Activated CD8-positive, alpha-beta T cell treated with anti-CD3 and anti-CD28 coated beads for 36 hours (primary cell): ENCODE data around the gene MGAT5B. TPM values are rescaled to one million over a fixed set of nuclear protein-coding genes. Genes with fewer than 3 reads are reported as not detected.

ENCODE experiments used
- ATAC-seq: fragments of 200-7000 bp; cut with Tn5 transposase; one replicate; pipeline ENCODE4 v1.10.0; 2021; ENCODE audit warnings: mild to moderate bottlenecking, moderate library complexity
- CTCF ChIA-PET: fragments of 350-600 bp; sonication (Branson Sonifier 250); formaldehyde crosslinking; loops from one replicate; lab custom pipeline; 2021; ENCODE audit warnings: antibody characterized with exemption; lab: Charles Lee
- POLR2A ChIA-PET: fragments of 350-600 bp; sonication (Branson Sonifier 250); formaldehyde crosslinking; loops from one replicate; lab custom pipeline; 2021; ENCODE audit warnings: antibody characterized with exemption; lab: Charles Lee
- DNase-seq: peaks from one replicate; pipeline ENCODE4 v3.0.0-alpha.2; 2020
- H3K27ac Mint-ChIP-seq: one replicate; pipeline ENCODE4 v1.8.0; 2021; ENCODE audit warnings: mild to moderate bottlenecking, mixed read lengths
- H3K27me3 Mint-ChIP-seq: one replicate; pipeline ENCODE4 v1.8.0; 2021; ENCODE audit warnings: mixed read lengths
- H3K36me3 Mint-ChIP-seq: one replicate; pipeline ENCODE4 v1.8.0; 2021; ENCODE audit warnings: low read depth, mixed read lengths
- H3K4me1 Mint-ChIP-seq: one replicate; pipeline ENCODE4 v1.8.0; 2021; ENCODE audit warnings: low read depth, mixed read lengths
- H3K4me3 Mint-ChIP-seq: one replicate; pipeline ENCODE4 v1.8.0; 2021; ENCODE audit warnings: mild to moderate bottlenecking, moderate library complexity, mixed read lengths
- H3K9me3 Mint-ChIP-seq: one replicate; pipeline ENCODE4 v1.8.0; 2021; ENCODE audit warnings: mixed read lengths
- intact Hi-C: fragments of 100-400 bp; cut with micrococcal nuclease; formaldehyde crosslinking; loops from one replicate; pipeline ENCODE4 v1.10.0; 2022
- total RNA-seq, 2 experiments: library from RNA; stranded (reverse); gene quantifications; one replicate each; pipeline ENCODE4 v1.2.3, GENCODE V29; 2021
- TF ChIP-seq, protein P1 (sequence below): fragments of 200-600 bp; IDR thresholded peaks from one replicate; pipeline ENCODE4 v1.8.0; 2022; ENCODE audit warnings: antibody characterized with exemption, mild to moderate bottlenecking

Gene MGAT5B
- total RNA-seq, 2 experiments from 2014 or later, result not detected

DNA sequence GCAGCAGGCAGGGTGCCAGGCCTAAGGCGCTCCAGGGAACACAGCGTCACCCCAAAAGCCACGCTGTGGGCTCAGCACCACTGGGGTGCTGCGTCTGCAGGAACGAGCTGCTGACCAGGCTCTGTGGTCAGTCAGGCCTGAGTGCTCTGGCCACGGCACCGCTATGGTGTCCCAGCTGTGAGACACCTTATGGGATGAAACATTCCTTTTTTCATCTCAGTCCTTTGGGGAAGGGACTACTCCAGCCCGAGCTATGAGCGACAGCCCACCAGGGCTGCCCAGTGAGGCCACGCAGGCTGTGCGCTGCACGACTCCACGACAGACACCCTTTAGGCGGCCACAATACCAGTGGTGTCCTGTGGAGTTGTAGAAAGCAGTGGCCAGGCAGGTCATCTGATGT is 11.1 kb downstream of the MGAT5B start:
- no peak for ATAC-seq
- Mint-ChIP-seq H3K9me3 (peaks cover 10% of the 10 kb centered on the region), H3K27ac (no peak overlapping the region), H3K27me3 (no peaks in the 10 kb centered on the region), H3K36me3 (no peaks in the 10 kb centered on the region), H3K4me1 (no peaks in the 10 kb centered on the region), H3K4me3 (no peak overlapping the region)
- no peak for DNase-seq
- ChIA-PET CTCF (interaction anchor here (1.0 to 2.7 kb wide), 3 partner anchors 11 to 177 kb away, joined by 3 to 13 read pairs (median 7); partner anchors contain the start of gene MGAT5B), POLR2A (interaction anchor here (0.8 to 0.9 kb wide), 2 partner anchors 13 to 206 kb away, joined by 3 to 4 read pairs; no protein-coding TSS in a partner anchor)
- TF ChIP-seq, protein P1, sequence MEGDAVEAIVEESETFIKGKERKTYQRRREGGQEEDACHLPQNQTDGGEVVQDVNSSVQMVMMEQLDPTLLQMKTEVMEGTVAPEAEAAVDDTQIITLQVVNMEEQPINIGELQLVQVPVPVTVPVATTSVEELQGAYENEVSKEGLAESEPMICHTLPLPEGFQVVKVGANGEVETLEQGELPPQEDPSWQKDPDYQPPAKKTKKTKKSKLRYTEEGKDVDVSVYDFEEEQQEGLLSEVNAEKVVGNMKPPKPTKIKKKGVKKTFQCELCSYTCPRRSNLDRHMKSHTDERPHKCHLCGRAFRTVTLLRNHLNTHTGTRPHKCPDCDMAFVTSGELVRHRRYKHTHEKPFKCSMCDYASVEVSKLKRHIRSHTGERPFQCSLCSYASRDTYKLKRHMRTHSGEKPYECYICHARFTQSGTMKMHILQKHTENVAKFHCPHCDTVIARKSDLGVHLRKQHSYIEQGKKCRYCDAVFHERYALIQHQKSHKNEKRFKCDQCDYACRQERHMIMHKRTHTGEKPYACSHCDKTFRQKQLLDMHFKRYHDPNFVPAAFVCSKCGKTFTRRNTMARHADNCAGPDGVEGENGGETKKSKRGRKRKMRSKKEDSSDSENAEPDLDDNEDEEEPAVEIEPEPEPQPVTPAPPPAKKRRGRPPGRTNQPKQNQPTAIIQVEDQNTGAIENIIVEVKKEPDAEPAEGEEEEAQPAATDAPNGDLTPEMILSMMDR, result no peak
- intact Hi-C loops, result no loop called here

DNA sequence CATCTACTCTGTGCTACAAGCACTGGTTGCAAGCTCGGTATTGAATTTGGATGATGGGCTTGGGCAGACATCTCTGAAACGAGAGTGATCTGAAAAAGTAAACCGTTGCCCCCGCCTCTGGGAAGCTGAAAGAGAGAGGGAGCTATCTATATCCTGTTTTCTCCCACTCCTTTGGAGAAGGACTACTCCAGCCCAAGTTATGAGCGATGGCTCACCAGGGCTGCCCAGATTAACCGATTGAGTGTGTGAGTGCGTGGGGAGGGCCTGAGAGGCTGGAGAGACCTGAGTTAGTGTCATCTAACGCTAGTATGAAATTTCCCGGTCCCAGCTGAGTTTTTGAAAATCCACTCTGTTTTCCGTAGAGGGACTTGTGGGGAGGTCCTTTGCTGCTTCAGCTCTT is 11.5 kb downstream of the MGAT5B start:
- no peak for ATAC-seq
- TF ChIP-seq, protein P1, result no peak
- H3K9me3 Mint-ChIP-seq, result peaks cover 10% of the 10 kb centered on the region
- no peak overlapping the region for H3K27ac Mint-ChIP-seq
- no peaks in the 10 kb centered on the region for H3K4me1 Mint-ChIP-seq
- no peak overlapping the region for H3K4me3 Mint-ChIP-seq
- no peaks in the 10 kb centered on the region for H3K27me3 Mint-ChIP-seq
- intact Hi-C loops, result no loop called here
- no peak for DNase-seq
- ChIA-PET CTCF (interaction anchor here (1.0 to 2.7 kb wide), 3 partner anchors 12 to 177 kb away, joined by 3 to 13 read pairs (median 7); partner anchors contain the start of gene MGAT5B), POLR2A (interaction anchor here (0.9 kb wide), 1 partner anchor 13 kb away, joined by 4 read pairs; no protein-coding TSS in a partner anchor)
- no peaks in the 10 kb centered on the region for H3K36me3 Mint-ChIP-seq

DNA sequence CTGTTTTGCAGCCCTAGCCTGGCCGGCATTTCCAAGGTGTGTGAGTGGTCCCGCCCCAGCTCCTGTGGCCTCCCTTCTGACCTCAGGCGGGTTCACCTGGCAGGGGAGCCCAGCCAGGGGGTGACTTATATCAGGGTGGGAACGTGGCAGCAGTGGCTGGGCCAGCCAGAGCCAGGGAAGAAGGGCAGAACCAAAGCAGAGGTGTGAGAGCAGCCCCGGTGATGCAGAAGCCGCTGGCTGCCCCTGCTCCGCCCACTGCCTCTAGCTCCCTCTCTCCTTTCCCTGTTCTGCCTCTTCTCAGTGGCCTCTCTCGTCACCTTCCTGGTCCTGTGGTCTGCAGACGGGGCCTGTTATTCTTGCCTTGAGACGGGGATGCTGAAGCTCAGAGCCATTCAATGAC is 12.1 kb downstream of the MGAT5B start:
- no peak for DNase-seq
- ATAC-seq, result no peak
- Mint-ChIP-seq H3K36me3 (no peaks in the 10 kb centered on the region), H3K9me3 (peaks cover 4% of the 10 kb centered on the region), H3K4me3 (no peak overlapping the region), H3K4me1 (no peaks in the 10 kb centered on the region), H3K27ac (no peak overlapping the region), H3K27me3 (no peaks in the 10 kb centered on the region)
- ChIA-PET CTCF (interaction anchor here (2.7 kb wide), 1 partner anchor 176 kb away, joined by 13 read pairs; no protein-coding TSS in a partner anchor), POLR2A (interaction anchor here (0.6 kb wide), 1 partner anchor 422 kb away, joined by 3 read pairs; no protein-coding TSS in a partner anchor)
- intact Hi-C loops, result no loop called here
- TF ChIP-seq, protein P1, result no peak

- ChIA-PET POLR2A (no interaction called here), CTCF (interaction anchor here (2.7 kb wide), 1 partner anchor 175 kb away, joined by 13 read pairs; no protein-coding TSS in a partner anchor)
- ATAC-seq (no peak), DNase-seq (no peak)
- Mint-ChIP-seq H3K9me3 (no peaks in the 10 kb centered on the region), H3K4me3 (no peak overlapping the region), H3K36me3 (no peaks in the 10 kb centered on the region), H3K4me1 (no peaks in the 10 kb centered on the region), H3K27me3 (no peaks in the 10 kb centered on the region), H3K27ac (no peak overlapping the region)
- intact Hi-C loops, result no loop called here
- TF ChIP-seq, protein P1, result no peak
Observed at GRCh38 chr17:76880971-76881370, 12.8 kb downstream of the MGAT5B start.

DNA sequence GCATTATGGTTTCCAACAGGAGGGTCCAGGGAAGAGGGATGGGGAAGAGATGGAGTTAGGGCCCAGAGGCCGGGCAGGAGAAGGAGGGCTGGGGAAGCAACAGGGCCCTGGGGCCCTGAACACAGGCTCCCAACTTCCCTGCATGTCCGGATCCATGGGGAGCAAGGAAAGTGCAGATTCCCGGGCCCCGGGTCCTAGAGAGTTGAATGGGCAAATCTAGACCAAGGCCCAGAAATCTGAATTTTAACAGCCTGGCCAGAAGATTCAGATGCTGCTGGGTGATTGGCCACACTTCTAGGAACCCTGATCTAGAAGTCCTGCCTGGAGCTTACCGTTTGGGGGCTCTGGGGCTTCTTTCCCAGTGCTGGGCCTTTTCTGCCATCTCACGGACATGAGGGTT is 13.2 kb downstream of the MGAT5B start:
- Mint-ChIP-seq H3K36me3 (no peaks in the 10 kb centered on the region), H3K27me3 (no peaks in the 10 kb centered on the region), H3K4me1 (no peaks in the 10 kb centered on the region), H3K27ac (no peak overlapping the region), H3K9me3 (no peaks in the 10 kb centered on the region), H3K4me3 (no peak overlapping the region)
- TF ChIP-seq, protein P1, result no peak
- DNase-seq (no peak), ATAC-seq (no peak)
- intact Hi-C loops, result no loop called here
- CTCF ChIA-PET, result no interaction called here
- POLR2A ChIA-PET, result no interaction called here
